ENCODE data around the gene DHDDS.

DHDDS gene

GRCh38 chr1:26450908-26451307 lies 18.8 kb downstream of the DHDDS start:
- no peaks in the 10 kb centered on the region for H3K9me3 ChIP-seq (ENCODE audit: control insufficient read depth, insufficient read depth, low read depth, low read length)
- peaks cover 10 to 84% of the 10 kb centered on the region in 2 experiments for H3K36me3 ChIP-seq (ENCODE audit: control insufficient read depth in 2 of 2, insufficient read depth in 1 of 2, low read length in 2 of 2)
- no peak overlapping the region for H3K27ac ChIP-seq (ENCODE audit: extremely low read depth, low read depth, low read length)
- ChIA-PET CTCF (interaction anchor here (0.6 kb wide), 1 partner anchor 34 kb away, joined by 3 read pairs; no protein-coding TSS in a partner anchor), POLR2A (no interaction called here)
- H3K4me3 ChIP-seq (ENCODE audit: low read depth, low read length) = no peak overlapping the region
- TF ChIP-seq ZNF121 (tag by site-specific recombination; IDR thresholded peaks at IDR 0.05) (no peak), ZIC2 (tag by site-specific recombination; IDR thresholded peaks at IDR 0.05) (no peak), ZNF266 (tag by site-specific recombination; IDR thresholded peaks at IDR 0.05; ENCODE audit: low read depth) (no peak), RBAK (tag by site-specific recombination; IDR thresholded peaks at IDR 0.05) (no peak), ZNF626 (tag by site-specific recombination; IDR thresholded peaks at IDR 0.05) (no peak), ZNF324 (tag by site-specific recombination; IDR thresholded peaks at IDR 0.05) (no peak), ZNF211 (tag by site-specific recombination; IDR thresholded peaks at IDR 0.05; ENCODE audit: low read depth) (no peak), MYNN (tag by site-specific recombination; IDR thresholded peaks at IDR 0.05; ENCODE audit: borderline replicate concordance) (no peak), KLF17 (tag by site-specific recombination; IDR thresholded peaks at IDR 0.05) (no peak), AEBP2 (tag by site-specific recombination; IDR thresholded peaks at IDR 0.05; ENCODE audit: borderline replicate concordance) (no peak), ZNF155 (tag by site-specific recombination; IDR thresholded peaks at IDR 0.05) (no peak), ZNF558 (tag by site-specific recombination; IDR thresholded peaks at IDR 0.05) (no peak), PRDM10 (tag by site-specific recombination; IDR thresholded peaks at IDR 0.05) (no peak), ATF2 (tag by site-specific recombination; IDR thresholded peaks at IDR 0.05; ENCODE audit: low read depth) (no peak), ZNF596 (tag by site-specific recombination; IDR thresholded peaks at IDR 0.05) (no peak), ZBTB1 (tag by site-specific recombination; IDR thresholded peaks at IDR 0.05) (no peak), ZNF660 (tag by site-specific recombination; IDR thresholded peaks at IDR 0.05) (no peak), ZNF138 (tag by site-specific recombination; IDR thresholded peaks at IDR 0.05; ENCODE audit: borderline replicate concordance) (no peak)
- H3K4me1 ChIP-seq (ENCODE audit: control insufficient read depth, insufficient read depth, low read length) = no peaks in the 10 kb centered on the region

Data from HEK293 (cell line).